Suprapubic skin (tissue), 4 donors: ENCODE results near the gene MAB21L4. TPM values are rescaled to one million over a fixed set of nuclear protein-coding genes. Genes with fewer than 3 reads are reported as not detected.
A peak's percentile ranks its signal among the peaks of the same experiment; 100 is the strongest.

Source experiments
- DNase-seq, 2 donors: peaks; one replicate each; pipeline ENCODE4 v3.0.0-alpha.2; 2019; ENCODE audit warnings: low spot score in 2 of 2
- H3K27ac ChIP-seq: fragments of 200-600 bp; sonication (generic); one replicate; pipeline ENCODE4 v1.5.1; 2019
- H3K27me3 ChIP-seq: fragments of 200-600 bp; sonication (generic); one replicate; pipeline ENCODE4 v1.5.1; 2019
- H3K36me3 ChIP-seq: fragments of 200-600 bp; sonication (generic); one replicate; pipeline ENCODE4 v1.5.1; 2019
- H3K4me1 ChIP-seq: fragments of 200-600 bp; sonication (generic); one replicate; pipeline ENCODE4 v1.5.1; 2019
- H3K4me3 ChIP-seq: fragments of 200-600 bp; sonication (generic); one replicate; pipeline ENCODE4 v1.5.1; 2019; ENCODE audit warnings: mild to moderate bottlenecking
- H3K9me3 ChIP-seq: fragments of 200-600 bp; sonication (generic); one replicate; pipeline ENCODE4 v1.5.1; 2019
- EP300 ChIP-seq: sonication (generic); formaldehyde crosslinking; IDR thresholded peaks from one replicate; pipeline ENCODE4 v1.6.1; 2017; ENCODE audit warnings: antibody characterized with exemption
- POLR2A ChIP-seq, 2 donors: fragments of 450-650 bp; IDR thresholded peaks; one replicate each; pipeline ENCODE4 v1.6.1; 2017; ENCODE audit warnings: antibody characterized with exemption in 2 of 2, mild to moderate bottlenecking in 2 of 2, moderate library complexity in 2 of 2
- POLR2AphosphoS5 ChIP-seq, 3 donors: sonication (generic); formaldehyde crosslinking; IDR thresholded peaks; one replicate each; pipeline ENCODE4 v1.6.1; 2017; ENCODE audit warnings: antibody characterized with exemption in 3 of 3
- WGBS: methylation state at CpG from one replicate; pipeline ENCODE4 v1.1.5; 2018; 5-methylcytosine and 5-hydroxymethylcytosine counted together
- total RNA-seq, 4 donors: library from RNA; depleted of rRNA; stranded (reverse); fragments of >200 nt; gene quantifications; one replicate each; pipeline ENCODE4 v1.1.0, GENCODE V29; 2016
- TF ChIP-seq, protein P1 (sequence below), 2 donors: fragments of 200-600 bp in 1 of 2; fragments of 450-650 bp in 1 of 2; sonication (generic) in 1 of 2; IDR thresholded peaks; one replicate each; pipeline ENCODE4 v1.5.1; 2016 to 2019; ENCODE audit warnings: antibody characterized with exemption in 2 of 2, mild to moderate bottlenecking in 1 of 2, moderate library complexity in 1 of 2

The MAB21L4 gene
- total RNA-seq, 4 donors from 2014 or later = 28.7 to 97.5 (median 69.2) TPM

GRCh38 chr2:240837621-240838020 is 58.3 kb downstream of the MAB21L4 start:
- TF ChIP-seq, protein P1, sequence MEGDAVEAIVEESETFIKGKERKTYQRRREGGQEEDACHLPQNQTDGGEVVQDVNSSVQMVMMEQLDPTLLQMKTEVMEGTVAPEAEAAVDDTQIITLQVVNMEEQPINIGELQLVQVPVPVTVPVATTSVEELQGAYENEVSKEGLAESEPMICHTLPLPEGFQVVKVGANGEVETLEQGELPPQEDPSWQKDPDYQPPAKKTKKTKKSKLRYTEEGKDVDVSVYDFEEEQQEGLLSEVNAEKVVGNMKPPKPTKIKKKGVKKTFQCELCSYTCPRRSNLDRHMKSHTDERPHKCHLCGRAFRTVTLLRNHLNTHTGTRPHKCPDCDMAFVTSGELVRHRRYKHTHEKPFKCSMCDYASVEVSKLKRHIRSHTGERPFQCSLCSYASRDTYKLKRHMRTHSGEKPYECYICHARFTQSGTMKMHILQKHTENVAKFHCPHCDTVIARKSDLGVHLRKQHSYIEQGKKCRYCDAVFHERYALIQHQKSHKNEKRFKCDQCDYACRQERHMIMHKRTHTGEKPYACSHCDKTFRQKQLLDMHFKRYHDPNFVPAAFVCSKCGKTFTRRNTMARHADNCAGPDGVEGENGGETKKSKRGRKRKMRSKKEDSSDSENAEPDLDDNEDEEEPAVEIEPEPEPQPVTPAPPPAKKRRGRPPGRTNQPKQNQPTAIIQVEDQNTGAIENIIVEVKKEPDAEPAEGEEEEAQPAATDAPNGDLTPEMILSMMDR (IDR thresholded peaks at IDR 0.05) = no peak
- TF ChIP-seq POLR2AphosphoS5 (IDR thresholded peaks at IDR 0.05) = no peak
- TF ChIP-seq EP300 = no peak
- no peak for TF ChIP-seq POLR2A (IDR thresholded peaks at IDR 0.05)
- Histone ChIP-seq H3K36me3 (no peaks in the 10 kb centered on the region), H3K27ac (no peak overlapping the region), H3K4me1 (no peaks in the 10 kb centered on the region), H3K9me3 (no peaks in the 10 kb centered on the region), H3K27me3 (peaks cover 22% of the 10 kb centered on the region), H3K4me3 (no peak overlapping the region)
- peak in 1 of 2 donors; percentile 51 for DNase-seq
- WGBS = 76% methylated on average over 4 of the region's 4 CpGs

GRCh38 chr2:240836781-240837467 is 59.0 kb downstream of the MAB21L4 start:
- H3K4me3 ChIP-seq = no peak overlapping the region
- peak; percentile 61 to 79 for DNase-seq
- peaks cover 4% of the 10 kb centered on the region for H3K4me1 ChIP-seq
- 59% methylated on average over 8 of the region's 17 CpGs for WGBS
- no peaks in the 10 kb centered on the region for H3K36me3 ChIP-seq
- H3K27ac ChIP-seq = no peak overlapping the region
- peaks cover 22% of the 10 kb centered on the region for H3K27me3 ChIP-seq
- TF ChIP-seq EP300 = no peak
- TF ChIP-seq, protein P1 (IDR thresholded peaks at IDR 0.05) = no peak
- no peak for TF ChIP-seq POLR2A (IDR thresholded peaks at IDR 0.05)
- no peak for TF ChIP-seq POLR2AphosphoS5 (IDR thresholded peaks at IDR 0.05)
- no peaks in the 10 kb centered on the region for H3K9me3 ChIP-seq

Other genes with a start within 250 kb of the MAB21L4 start
- not detected for gene AQP12B, start 213.3 kb downstream of the MAB21L4 start, total RNA-seq
- gene AQP12A, start 204.3 kb downstream of the MAB21L4 start, total RNA-seq = not detected
- 10 to 100 TPM in 1 of 4 donors, 1 to 10 TPM in 3; 2.9 to 15.9 (median 3.2) TPM for gene KIF1A, start 75.9 kb downstream of the MAB21L4 start, total RNA-seq
- gene AGXT, start 27.3 kb downstream of the MAB21L4 start, total RNA-seq = under 1 TPM in 1 of 4 donors, not detected in 3; 0.80 TPM
- not detected for gene CROCC2, start 10.2 kb upstream of the MAB21L4 start, total RNA-seq
- gene SNED1, start 102.5 kb upstream of the MAB21L4 start, total RNA-seq = 10 to 100 TPM in 3 of 4 donors, 1 to 10 TPM in 1; 5.6 to 31.9 (median 13.2) TPM
- 10 to 100 TPM; 30.0 to 81.8 (median 52.4) TPM for gene MTERF4, start 206.1 kb upstream of the MAB21L4 start, total RNA-seq